Measurements from ENCODE around the gene SLC7A14. TPM values are rescaled to one million over a fixed set of nuclear protein-coding genes. Genes with fewer than 3 reads are reported as not detected.

SLC7A14 gene
- total and polyA plus RNA-seq, 2 of the 13 experiments (the other 11 are each of a cell fraction or from before 2014, with no cell fraction given) = not detected

- Histone ChIP-seq H4K20me1 (ENCODE audit: insufficient read depth, low read length) (no peaks in the 10 kb centered on the region), H3K27ac (ENCODE audit: extremely low read length, insufficient read depth, low read length) (no peak overlapping the region), H3K9ac (ENCODE audit: insufficient read depth, low read depth, low read length) (no peak overlapping the region), H3K4me1 (ENCODE audit: insufficient read depth, low read length) (no peaks in the 10 kb centered on the region; the same call in 1 of the 2 replicates), H3K9me3 (ENCODE audit: low read length) (no peaks in the 10 kb centered on the region), H3K36me3 (replicated peaks in 1 of 2; ENCODE audit: control insufficient read depth in 1 of 2, insufficient read depth in 2 of 2, low read length in 2 of 2) (no peaks in the 10 kb centered on the region), H3K4me2 (ENCODE audit: low read depth, low read length) (no peak overlapping the region), H3K4me3 (replicated peaks in 1 of 3; ENCODE audit: insufficient read depth in 1 of 3, low read depth in 2 of 3, low read length in 3 of 3) (no peak overlapping the region), H3K27me3 (ENCODE audit: control insufficient read depth in 1 of 2, insufficient read depth in 2 of 2, low read length in 2 of 2) (peaks cover 0 to 11% of the 10 kb centered on the region in 2 experiments; a peak in 3 of 5 replicates), H3K79me2 (ENCODE audit: insufficient read depth, low read length) (no peaks in the 10 kb centered on the region), H2AFZ (ENCODE audit: low read length) (no peak overlapping the region)
- DNase-seq (ENCODE audit: low spot score) (no peak), FAIRE-seq (no peak), ATAC-seq (no peak)
- intact Hi-C loops (cut with micrococcal nuclease; ENCODE audit: unreplicated experiment) (no loop called here), in situ Hi-C loops (cut with HindIII; ENCODE audit: extremely low pct_ligation_motif_present, low pct_unique_long_range_greater_than_20kb) (no loop called here)
- TF ChIP-seq DNMT1 (CRISPR knock-in tag; IDR thresholded peaks at IDR 0.05) (no peak), REL (CRISPR knock-in tag; conservative IDR thresholded peaks at IDR 0.05) (no peak), PLSCR1 (CRISPR knock-in tag; IDR thresholded peaks at IDR 0.05; ENCODE audit: borderline replicate concordance) (no peak), SP2 (CRISPR knock-in tag; IDR thresholded peaks at IDR 0.05) (no peak), ZNF225 (CRISPR knock-in tag; IDR thresholded peaks at IDR 0.05) (no peak), ZSCAN5A (CRISPR knock-in tag; IDR thresholded peaks at IDR 0.05; ENCODE audit: borderline replicate concordance) (no peak), ZFAT (CRISPR knock-in tag; conservative IDR thresholded peaks at IDR 0.05) (no peak), BCL6 (CRISPR knock-in tag; IDR thresholded peaks at IDR 0.05) (no peak)
- WGBS (ENCODE audit: low lambda C conversion rate) = 68% methylated on average over 4 of the region's 4 CpGs
- ChIA-PET CTCF (ENCODE audit: low intra/inter-chr PET ratio, low total read pairs) (no interaction called here), POLR2A (no interaction called here)
- BruUV-seq (replicated peaks) = no TSS peak
Observed at GRCh38 chr3:170480111-170480510, 105.8 kb downstream of the SLC7A14 start.
